ENCODE measurements around the gene RBMS2.
A peak's percentile ranks its signal among the peaks of the same experiment; 100 is the strongest.
"Not testable (repeated sequence)": the region's sequence is repeated elsewhere in the genome, so short reads cannot be mapped to it uniquely, and the experiment has no call there.

Gene RBMS2, protein sequence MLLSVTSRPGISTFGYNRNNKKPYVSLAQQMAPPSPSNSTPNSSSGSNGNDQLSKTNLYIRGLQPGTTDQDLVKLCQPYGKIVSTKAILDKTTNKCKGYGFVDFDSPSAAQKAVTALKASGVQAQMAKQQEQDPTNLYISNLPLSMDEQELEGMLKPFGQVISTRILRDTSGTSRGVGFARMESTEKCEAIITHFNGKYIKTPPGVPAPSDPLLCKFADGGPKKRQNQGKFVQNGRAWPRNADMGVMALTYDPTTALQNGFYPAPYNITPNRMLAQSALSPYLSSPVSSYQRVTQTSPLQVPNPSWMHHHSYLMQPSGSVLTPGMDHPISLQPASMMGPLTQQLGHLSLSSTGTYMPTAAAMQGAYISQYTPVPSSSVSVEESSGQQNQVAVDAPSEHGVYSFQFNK

DNA sequence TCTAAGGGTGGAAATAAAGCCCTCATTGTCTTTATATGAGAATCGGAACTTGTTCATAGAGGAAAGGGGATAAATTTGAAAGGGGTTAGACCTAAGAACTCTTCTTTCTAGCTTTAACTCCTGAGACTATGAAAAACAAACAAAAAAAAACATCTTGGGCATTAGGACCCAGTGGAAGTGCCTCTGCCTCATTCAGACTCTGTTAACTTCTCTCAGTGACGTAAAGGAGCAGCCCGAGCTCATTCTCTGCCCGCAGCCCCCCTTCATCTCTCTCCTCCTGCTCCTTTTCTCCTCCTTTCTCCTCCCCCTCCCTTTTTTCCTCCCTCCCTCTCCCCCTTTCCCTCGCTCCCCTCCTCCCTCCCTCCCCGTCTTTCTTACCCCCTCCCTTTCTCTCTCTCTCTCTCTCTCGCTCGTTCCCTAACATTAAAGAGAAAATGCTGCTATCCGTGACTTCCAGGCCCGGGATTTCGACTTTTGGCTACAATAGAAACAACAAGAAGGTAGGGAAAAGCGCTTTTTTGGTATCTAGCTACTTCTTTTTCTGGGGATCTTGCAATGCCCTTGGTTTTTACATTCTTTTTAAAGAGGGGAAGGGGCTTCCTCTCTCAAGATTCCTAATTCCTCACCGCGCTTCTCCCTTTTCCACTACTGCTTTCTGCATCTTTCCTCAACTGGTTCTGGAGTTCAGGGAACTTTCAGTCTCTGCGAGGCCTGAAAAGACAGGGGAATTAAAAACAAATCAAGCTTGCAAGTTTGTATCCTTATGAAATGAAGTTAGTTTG is at the start of gene RBMS2:
Gene RBMS2 (plus strand): TSS at position 231 of the 782 bp plus-strand sequence. CDS start 204 bp downstream, at position 435.
- H3K4me3 ChIP-seq (ENCODE audit: low read depth, low read length), result peak within 1 kb of the TSS; percentile 86

DNA sequence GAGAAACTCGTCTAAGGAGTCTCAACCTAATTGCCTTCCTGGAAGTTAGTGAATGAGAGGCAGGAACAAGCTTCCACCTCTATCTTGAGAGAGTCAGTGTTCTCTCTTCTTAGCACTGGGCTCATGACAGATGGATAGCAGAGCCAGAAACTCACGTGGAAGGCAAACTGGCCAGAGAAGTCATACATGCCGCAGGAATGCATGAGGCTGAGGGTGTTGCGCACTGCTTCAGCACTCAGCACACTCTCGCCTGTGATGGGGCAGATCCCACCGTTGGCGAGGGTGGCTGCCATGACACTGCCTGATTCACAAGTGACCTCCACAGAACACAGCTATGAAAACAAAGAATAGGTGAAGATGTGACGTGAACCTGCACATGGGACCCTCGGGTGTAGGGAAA is 47.2 kb upstream of the RBMS2 start:
- no peak overlapping the region for H3K4me3 ChIP-seq (ENCODE audit: low read depth, low read length)

DNA sequence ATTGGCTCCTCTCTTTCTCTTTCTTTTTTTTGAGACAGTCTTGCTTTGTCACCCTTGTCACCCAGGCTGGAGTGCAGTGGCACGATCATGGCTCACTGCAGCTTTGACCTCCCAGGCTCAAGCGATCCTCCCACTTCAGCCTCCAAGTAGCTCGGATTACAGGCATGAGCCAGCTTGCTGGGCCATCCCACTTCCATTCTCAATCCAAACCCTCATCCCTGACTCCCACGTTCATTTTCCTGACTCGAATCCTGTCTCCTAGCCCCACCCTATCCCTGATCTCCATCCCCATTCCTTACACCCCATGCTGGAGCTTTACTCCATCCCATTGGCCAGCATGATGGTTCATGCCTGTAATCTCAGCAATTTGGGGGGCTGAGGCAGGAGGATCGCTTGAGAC is 45.5 kb upstream of the RBMS2 start:
- H3K4me3 ChIP-seq (ENCODE audit: low read depth, low read length), result no peak overlapping the region

DNA sequence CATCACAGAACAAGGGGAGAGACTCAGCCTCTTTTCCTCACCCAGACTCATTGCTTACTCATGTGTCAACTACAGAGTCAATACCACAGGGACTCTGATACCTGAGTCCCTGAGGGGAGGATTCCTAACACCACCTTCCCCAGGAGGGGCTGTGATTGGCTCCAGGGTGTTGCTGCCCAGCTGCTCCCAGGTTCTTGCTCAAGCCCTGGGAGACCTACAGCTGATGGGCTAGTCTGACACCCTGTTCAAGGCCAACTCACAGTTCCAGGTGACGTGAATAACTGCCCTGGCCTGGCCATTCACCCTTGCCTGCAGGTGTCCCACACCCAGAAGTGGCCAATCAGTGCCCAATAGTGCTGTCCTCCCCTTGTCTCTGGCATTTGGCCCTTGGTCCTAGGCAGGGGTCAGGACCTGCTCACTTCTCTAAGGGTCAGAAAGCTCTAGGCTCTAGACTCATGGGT is 44.6 kb upstream of the RBMS2 start:
- H3K4me3 ChIP-seq (ENCODE audit: low read depth, low read length), result no peak overlapping the region

DNA sequence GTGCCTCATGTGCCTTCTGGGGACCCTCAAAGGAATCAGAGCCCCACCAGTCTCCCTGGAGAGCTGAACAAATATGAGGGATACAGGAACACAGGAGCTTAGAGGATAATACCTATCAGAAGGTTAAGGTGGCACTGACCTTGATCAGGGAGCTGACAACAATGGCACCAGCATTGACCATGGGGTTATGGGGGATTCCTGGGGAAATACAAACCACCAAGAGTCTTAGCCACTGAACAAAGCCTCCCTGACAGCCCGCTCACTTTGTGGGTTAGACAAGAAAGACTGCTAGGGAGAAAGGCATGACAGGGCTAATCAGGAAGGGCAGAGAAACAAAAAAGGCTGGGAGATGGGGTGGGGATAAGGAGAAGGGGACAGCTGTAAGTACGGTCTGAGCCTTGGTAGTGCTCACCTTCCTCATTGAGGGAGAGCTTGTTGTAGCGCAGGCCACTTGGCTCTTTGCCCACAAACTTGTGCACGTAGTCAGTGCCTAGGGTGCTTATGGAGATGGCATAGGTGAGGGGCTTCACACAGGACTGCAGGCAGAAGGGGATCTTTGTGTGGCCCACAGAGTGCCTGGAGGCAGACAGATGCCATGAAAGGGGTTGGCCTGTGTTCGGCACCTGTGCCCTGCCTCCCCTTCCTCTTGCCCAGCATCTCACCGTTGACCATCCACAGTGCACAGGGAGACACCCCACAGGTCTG is 43.9 kb upstream of the RBMS2 start:
- no peak overlapping the region for H3K4me3 ChIP-seq (ENCODE audit: low read depth, low read length)

DNA sequence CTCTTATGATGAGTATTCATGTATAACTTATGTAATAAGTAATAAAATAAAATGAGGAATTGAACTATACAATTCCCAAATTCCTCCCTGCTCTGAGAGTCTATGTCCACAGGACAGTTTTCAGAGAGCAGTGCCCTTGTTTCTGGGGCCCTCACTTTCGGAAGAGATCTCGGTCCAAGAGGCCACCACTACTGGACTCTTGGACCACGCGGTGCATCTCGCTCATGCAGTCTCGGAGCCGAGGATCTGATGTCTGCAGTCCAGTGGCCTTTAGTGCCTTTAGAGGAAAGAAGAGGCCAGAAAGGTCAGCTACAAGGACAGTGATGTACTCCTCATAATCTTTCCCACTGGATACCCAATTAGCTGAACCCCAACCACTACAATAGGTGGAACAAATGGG is 42.0 kb upstream of the RBMS2 start:
- H3K4me3 ChIP-seq (ENCODE audit: low read depth, low read length), result no peak overlapping the region

DNA sequence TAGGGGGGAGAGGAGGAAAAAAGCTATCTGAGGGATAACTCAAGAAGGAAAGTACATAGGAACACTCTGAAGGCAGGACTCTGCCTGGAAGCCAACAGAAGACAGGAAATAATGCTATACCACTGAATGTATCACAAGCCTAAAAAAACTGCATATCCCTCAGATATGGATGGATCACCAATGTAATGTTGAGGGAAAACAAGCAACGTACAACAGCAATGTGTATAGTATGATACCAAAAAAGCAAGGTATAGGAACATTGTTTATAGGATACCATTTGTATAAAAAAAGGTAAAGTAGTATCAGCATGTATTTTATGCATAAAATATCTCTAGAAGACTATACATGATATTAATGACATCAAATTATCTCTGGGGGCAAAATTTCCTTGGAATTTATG is 37.1 kb upstream of the RBMS2 start:
- no peak overlapping the region for H3K4me3 ChIP-seq (ENCODE audit: low read depth, low read length)

DNA sequence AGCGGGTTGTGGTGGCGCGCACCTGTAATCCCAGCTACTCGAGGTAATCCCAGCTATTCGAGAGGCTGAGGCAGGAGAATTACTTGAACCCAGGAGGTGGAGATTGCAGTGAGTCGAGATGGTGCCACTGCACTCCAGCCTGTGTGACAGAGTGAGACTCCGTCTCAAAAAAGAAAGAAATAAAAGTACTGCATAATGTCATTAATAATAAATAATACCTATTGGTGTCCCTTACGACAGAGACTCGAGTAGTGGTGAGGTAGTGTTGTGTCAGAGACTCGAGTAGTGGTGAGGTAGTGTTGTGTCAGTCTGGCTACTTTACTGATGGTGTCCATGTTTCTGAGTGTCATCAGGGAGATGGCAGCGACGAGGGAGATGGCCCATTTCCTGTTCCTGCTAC is 34.9 kb upstream of the RBMS2 start:
- H3K4me3 ChIP-seq (ENCODE audit: low read depth, low read length), result peak overlapping the region; percentile 77

DNA sequence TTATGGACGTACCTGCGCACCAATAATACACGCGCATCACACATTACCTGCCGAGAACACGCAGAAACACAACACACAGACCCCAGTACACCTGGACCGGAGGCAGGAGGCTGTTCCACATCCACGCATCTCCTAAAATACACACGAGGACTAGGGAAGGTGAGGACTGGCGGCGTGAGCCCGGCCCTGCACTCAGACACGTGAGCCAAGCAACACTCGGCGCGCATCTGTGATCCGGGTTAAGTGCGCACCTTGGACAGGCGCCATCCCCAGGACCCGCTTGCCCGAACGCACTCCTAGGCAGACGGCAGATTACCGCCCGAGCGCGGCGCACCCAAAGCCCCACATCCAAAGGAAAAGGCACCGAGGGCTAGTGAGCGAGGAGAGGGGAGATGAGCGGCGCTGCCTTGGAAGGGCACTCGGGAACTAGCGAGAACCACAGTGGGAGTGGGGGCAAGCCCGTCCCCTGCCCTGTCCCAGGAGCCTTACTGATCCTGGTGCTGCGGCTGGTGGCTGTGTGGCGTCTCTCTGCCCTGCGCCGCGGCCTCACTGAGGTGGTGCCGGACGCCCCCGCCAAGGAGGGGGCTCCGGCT is 34.1 kb upstream of the RBMS2 start:
- H3K4me3 ChIP-seq (ENCODE audit: low read depth, low read length), result peak overlapping the region; percentile 77

DNA sequence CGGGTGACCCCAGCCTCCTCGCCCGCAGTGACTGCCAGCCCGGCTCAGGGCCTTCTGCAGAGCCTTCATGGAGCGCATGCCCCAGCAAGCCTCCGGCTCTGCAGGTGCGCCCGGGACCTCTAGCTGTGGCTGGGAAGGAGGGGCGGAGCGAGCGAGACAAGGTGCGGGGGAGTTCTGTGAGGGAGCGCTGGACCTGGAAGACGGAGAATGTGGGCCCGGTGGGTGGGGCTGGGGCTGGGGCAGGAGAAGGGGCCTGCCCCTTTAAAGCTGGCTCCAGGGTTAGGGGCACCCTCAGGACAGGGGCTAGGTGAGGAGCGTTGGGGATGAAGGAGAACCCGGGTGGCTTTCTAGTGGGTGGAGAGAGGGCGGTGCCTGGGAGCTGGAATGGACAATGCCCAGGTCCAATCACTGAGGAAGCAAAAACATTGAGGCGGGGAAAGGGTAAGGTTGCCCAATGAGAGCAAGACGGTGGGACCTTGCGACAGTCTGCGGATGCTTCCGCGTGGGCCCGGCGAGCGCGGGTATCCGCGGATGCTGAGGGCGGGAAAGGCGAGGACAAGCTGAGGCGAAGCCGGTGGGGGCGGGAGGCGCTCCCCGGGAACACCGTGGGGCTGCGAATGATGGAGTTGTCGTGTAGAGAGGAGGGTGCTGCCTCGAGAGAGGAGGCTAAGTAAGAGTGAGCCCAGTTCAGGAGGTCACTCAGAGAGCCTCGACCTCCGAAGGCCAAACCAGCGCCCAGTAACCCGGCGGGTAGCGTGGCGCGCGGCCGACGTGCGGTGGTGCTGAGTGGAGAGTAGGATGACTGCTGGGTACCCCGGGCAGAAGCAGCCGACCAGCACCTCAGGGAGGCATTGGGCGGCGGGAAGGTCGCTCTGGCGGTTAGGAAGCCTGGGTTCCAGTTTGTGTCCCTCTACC is 33.3 kb upstream of the RBMS2 start, which contains the start of gene GLS2:
Gene GLS2 (minus strand): TSS at position 121 of the 915 bp plus-strand sequence. CDS start 43 bp downstream, at position 78.
- H3K4me3 ChIP-seq (ENCODE audit: low read depth, low read length), result peak within 1 kb of the TSS; percentile 77

DNA sequence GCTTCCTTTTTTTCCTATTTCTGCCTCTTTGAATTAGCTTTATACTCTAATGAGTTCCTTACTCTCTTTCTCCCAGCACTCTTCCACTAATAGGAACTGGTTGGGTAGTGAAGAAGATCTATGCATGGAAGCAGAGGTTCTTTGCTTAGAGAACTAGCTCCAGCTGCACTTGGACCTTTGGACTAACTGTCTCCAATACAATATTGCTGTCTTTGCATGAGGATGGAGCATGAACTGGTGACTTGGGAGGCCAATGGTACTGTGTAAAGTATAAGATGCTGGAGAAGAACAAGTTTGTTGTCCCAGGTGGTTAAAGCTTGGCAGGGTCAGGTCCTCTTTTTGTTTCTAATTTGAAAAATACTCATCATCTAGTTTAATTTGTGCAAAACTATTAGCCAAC is 31.3 kb upstream of the RBMS2 start:
- H3K4me3 ChIP-seq (ENCODE audit: low read depth, low read length), result no peak overlapping the region

DNA sequence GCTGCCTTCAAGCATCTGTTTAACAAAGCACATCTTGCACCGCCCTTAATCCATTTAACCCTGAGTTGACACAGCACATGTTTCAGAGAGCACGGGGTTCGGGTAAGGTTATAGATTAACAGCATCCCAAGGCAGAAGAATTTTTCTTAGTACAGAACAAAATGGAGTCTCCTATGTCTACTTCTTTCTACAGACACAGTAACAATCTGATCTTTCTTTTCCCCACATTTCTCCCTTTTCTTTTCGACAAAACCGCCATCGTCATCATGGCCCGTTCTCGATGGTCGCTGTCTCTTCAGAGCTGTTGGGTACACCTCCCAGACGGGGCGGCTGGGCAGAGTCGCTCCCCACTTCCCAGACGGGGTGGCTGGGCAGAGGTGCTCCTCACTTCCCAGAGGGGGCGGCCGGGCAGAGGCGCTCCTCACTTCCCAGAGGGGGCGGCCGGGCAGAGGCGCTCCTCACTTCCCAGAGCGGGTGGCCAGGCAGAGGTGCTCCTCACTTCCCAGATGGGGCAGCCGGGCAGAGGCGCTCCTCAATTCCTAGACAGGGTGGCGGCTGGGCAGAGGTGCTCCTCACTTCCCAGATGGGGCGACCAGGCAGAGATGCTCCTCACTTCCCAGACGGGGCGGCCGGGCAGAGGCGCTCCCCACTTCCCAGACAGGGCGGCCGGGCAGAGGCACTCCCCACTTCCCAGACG is 28.1 kb upstream of the RBMS2 start:
- not testable (repeated sequence) for H3K4me3 ChIP-seq (ENCODE audit: low read depth, low read length)

DNA sequence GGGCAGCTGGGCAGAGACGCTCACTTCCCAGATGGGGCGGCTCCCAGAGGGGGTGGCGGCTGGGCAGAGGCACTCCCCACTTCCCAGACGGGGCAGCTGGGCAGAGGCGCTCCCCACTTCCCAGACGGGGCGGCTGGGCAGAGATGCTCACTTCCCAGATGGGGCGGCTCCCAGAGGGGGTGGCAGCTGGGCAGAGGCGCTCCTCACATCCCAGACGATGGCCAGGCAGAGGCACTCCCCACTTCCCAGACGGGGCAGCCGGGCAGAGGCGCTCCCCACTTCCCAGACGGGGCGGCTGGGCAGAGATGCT is 27.6 kb upstream of the RBMS2 start:
- not testable (repeated sequence) for H3K4me3 ChIP-seq (ENCODE audit: low read depth, low read length)

DNA sequence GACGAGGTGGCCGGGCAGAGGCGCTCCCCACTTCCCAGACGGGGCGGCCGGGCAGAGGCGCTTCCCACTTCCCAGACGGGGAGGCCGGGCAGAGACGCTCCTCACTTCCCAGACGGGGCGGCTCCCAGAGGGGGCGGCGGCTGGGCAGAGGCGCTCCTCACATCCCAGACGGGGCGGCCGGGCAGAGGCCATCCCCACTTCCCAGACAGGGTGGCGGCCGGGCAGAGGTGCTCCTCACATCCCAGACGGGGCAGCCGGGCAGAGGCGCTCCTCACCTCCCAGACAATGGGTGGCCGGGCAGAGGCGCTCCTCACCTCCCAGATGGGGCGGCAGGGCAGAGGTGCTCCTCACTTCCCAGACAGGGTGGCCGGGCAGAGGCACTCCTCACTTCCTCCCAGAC is 27.1 kb upstream of the RBMS2 start:
- H3K4me3 ChIP-seq (ENCODE audit: low read depth, low read length), result not testable (repeated sequence)

DNA sequence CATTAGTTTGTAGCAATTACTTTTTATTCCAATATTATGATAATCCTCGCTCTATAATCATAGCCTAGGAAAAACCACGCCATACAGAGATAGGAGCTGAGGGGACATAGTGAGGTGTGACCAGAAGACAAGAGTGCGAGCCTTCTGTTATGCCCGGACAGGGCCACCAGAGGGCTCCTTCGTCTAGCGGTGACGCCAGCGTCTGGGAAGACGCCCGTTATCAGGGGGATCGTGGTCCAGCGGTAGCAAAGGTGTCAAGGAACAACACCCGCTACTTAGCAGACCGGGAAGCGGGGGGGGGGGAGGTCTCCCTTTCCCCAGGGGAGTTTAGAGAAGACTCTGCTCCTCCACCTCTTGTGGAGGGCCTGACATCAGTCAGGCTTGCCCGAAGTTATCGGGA is 24.9 kb upstream of the RBMS2 start:
- H3K4me3 ChIP-seq (ENCODE audit: low read depth, low read length), result not testable (repeated sequence)

DNA sequence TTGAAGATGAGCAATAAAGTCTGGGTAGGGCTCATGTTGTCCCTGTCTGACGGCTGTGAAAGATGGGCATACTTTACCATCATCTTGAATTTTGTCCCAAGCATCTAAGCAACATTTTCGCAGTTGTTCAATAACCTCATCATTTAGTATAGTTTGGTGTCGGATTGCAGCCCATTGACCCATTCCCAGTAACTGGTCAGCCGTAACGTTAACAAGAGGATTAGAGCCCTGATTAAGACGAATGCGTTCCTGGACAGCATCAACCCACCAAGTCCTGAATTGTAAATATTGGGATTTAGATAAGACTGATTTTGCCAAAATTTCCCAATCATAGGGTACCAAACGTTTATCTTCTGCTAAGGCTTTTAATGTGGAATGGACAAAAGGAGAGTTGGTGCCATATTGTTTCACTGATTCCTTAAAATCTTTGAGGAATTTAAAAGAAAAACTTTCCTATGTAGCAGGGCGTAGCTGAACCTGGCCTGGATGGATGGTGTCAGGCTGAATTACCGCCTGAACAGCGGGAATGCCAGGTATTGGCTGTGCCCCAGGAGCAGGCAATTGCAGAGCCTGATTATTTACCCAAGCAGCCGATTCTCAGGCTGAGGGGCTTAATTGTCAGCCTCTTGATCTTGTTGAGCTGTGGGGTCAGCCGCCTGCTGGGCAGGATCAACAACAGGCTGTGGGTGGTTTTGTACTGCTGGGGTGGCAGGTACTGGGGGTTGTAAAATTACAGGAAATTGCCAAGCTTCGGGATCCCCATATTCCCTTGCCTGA is 23.3 kb upstream of the RBMS2 start:
- H3K4me3 ChIP-seq (ENCODE audit: low read depth, low read length), result not testable (repeated sequence)

DNA sequence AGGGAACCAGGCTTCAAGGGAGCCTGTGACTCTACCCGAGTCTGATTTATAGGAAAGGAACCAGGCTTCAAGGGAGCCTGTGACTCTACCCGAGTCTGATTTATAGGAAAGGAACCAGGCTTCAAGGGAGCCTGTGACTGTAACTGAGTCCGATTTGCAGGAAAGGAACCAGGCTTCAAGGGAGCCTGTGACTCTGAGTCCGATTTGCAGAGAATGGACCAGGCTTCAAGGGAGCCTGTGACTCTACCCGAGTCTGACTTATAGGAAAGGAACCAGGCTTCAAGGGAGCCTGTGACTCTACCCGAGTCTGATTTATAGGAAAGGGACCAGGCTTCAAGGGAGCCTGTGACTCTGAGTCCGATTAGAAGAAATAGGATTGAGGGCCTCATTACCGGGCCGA is 22.2 kb upstream of the RBMS2 start:
- not testable (repeated sequence) for H3K4me3 ChIP-seq (ENCODE audit: low read depth, low read length)

DNA sequence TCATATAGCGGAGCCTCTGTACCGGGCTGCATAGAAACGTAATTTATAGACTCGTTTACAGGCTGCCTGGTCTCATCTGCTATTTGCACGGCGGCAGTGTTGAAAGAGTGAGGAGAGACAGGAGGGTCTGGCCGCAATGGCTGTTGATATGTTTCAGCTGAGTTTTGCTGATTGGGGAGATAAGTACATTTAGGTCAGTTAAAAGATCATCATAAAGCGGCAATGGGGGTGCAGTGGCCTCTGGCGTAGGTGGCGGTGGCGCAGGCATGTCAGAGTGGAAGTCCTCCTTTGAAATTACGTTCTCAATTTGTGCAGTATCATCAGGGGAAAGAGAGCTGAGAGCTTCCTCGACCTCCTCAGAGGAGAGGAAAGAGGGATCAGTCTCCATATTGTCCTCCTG is 21.7 kb upstream of the RBMS2 start:
- H3K4me3 ChIP-seq (ENCODE audit: low read depth, low read length), result not testable (repeated sequence)

DNA sequence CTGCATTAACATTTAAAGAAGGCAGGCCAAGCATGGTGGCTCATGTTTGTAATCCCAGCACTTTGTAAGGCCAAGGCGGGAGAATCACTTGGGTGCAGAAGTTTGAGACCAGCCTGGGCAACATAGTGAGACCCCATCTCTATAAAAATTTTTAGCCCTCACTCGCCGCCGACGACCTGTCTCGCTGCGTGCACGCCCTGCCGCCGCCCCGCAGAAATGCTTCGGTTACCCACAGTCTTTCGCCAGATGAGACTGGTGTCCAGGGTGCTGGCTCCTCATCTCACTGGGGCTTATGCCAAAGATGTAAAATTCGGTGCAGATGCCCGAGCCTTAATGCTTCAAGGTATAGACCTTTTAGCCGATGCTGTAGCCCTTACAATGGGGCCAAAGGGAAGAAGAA is 10.8 kb upstream of the RBMS2 start:
- no peak overlapping the region for H3K4me3 ChIP-seq (ENCODE audit: low read depth, low read length)

Measured in iPS-11a (cell line).